Measurements from ENCODE around the gene IQSEC1.

IQSEC1 gene

GRCh38 chr3:13047296-13048165, 25.7 kb downstream of the IQSEC1 start:
- no peak for DNase-seq (ENCODE audit: low read depth)

- DNase-seq (ENCODE audit: low read depth) = no peak
Measured at GRCh38 chr3:13046569-13047274, 26.5 kb downstream of the IQSEC1 start.

- no peak for DNase-seq (ENCODE audit: low read depth)
Measured at GRCh38 chr3:13045904-13046568, 27.2 kb downstream of the IQSEC1 start.

- no peak for DNase-seq (ENCODE audit: low read depth)
Measured at GRCh38 chr3:13045241-13045903, 27.9 kb downstream of the IQSEC1 start.

GRCh38 chr3:13044496-13045240, 28.6 kb downstream of the IQSEC1 start:
- no peak for DNase-seq (ENCODE audit: low read depth)

- DNase-seq (ENCODE audit: low read depth) = no peak
Measured at GRCh38 chr3:13043656-13044055, 29.6 kb downstream of the IQSEC1 start.

- no peak for DNase-seq (ENCODE audit: low read depth)
Measured at GRCh38 chr3:13042715-13043271, 30.4 kb downstream of the IQSEC1 start.

- DNase-seq (ENCODE audit: low read depth) = no peak
Measured at GRCh38 chr3:13042127-13042701, 31.0 kb downstream of the IQSEC1 start.

- no peak for DNase-seq (ENCODE audit: low read depth)
Measured at GRCh38 chr3:13041113-13041776, 32.0 kb downstream of the IQSEC1 start.

GRCh38 chr3:13040361-13041074, 32.7 kb downstream of the IQSEC1 start:
- no peak for DNase-seq (ENCODE audit: low read depth)

GRCh38 chr3:13039213-13039896, 33.9 kb downstream of the IQSEC1 start:
- no peak for DNase-seq (ENCODE audit: low read depth)

- DNase-seq (ENCODE audit: low read depth) = no peak
Measured at GRCh38 chr3:13037458-13038117, 35.6 kb downstream of the IQSEC1 start.

GRCh38 chr3:13034861-13035260, 38.4 kb downstream of the IQSEC1 start:
- no peak for DNase-seq (ENCODE audit: low read depth)

GRCh38 chr3:13034109-13034800, 39.0 kb downstream of the IQSEC1 start:
- DNase-seq (ENCODE audit: low read depth) = no peak

- DNase-seq (ENCODE audit: low read depth) = no peak
Measured at GRCh38 chr3:13032206-13032605, 41.0 kb downstream of the IQSEC1 start.

- DNase-seq (ENCODE audit: low read depth) = no peak
Measured at GRCh38 chr3:13031621-13032020, 41.6 kb downstream of the IQSEC1 start.

- no peak for DNase-seq (ENCODE audit: low read depth)
Measured at GRCh38 chr3:13030684-13031083, 42.5 kb downstream of the IQSEC1 start.

All from stimulated activated CD4-positive, alpha-beta T cell treated with anti-CD3 and anti-CD28 coated beads, Interleukin-2, amount 100 ng/mL, for 4 hours (primary cell).